Hepatocyte (in vitro differentiated cells): ENCODE results near the gene WDR89.

ENCODE experiments used
- EZH2 ChIP-seq: fragments of 200-600 bp; sonication (generic); IDR thresholded peaks from 2 replicates; pipeline ENCODE4 v1.6.1; 2016; ENCODE audit warnings: antibody characterized with exemption, mild to moderate bottlenecking, borderline replicate concordance
- EZH2phosphoT487 ChIP-seq: fragments of 200-600 bp; sonication (generic); IDR thresholded peaks from one replicate; pipeline ENCODE4 v1.6.1; 2018; ENCODE audit warnings: antibody characterized with exemption, mild to moderate bottlenecking, low read depth, moderate library complexity; ENCODE audit not compliant: unreplicated experiment, severe bottlenecking
- TF ChIP-seq, protein P1 (sequence below): fragments of 200-600 bp; sonication (generic); IDR thresholded peaks from 2 replicates; pipeline ENCODE4 v1.5.1; 2016; ENCODE audit warnings: antibody characterized with exemption, mild to moderate bottlenecking; ENCODE audit not compliant: poor library complexity

DNA sequence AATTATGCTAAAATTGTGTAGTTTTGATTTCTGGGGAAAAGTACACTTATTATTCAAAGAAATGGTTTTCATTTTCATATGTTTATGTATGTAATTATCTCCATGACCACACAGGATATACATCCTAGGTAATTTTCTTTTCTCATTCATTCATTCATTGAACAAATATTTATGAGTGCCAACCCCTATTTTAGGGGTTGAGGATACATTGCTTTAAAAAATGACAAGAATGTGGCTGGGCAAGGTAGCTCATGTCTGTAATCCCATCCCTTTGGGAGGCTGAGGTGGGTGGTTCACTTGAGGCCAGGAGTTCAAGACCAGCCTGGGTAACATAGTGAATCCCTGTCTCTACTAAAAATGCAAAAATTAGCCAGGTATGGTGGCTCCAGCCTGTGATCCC, 45.3 kb upstream of the WDR89 start:
- TF ChIP-seq, protein P1, sequence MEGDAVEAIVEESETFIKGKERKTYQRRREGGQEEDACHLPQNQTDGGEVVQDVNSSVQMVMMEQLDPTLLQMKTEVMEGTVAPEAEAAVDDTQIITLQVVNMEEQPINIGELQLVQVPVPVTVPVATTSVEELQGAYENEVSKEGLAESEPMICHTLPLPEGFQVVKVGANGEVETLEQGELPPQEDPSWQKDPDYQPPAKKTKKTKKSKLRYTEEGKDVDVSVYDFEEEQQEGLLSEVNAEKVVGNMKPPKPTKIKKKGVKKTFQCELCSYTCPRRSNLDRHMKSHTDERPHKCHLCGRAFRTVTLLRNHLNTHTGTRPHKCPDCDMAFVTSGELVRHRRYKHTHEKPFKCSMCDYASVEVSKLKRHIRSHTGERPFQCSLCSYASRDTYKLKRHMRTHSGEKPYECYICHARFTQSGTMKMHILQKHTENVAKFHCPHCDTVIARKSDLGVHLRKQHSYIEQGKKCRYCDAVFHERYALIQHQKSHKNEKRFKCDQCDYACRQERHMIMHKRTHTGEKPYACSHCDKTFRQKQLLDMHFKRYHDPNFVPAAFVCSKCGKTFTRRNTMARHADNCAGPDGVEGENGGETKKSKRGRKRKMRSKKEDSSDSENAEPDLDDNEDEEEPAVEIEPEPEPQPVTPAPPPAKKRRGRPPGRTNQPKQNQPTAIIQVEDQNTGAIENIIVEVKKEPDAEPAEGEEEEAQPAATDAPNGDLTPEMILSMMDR, result no peak
- TF ChIP-seq EZH2phosphoT487, result no peak
- TF ChIP-seq EZH2, result no peak
